Smooth muscle cell (in vitro differentiated cells): ENCODE measurements around the gene TYR. TPM values are rescaled to one million over a fixed set of nuclear protein-coding genes. Genes with fewer than 3 reads are reported as not detected.

ENCODE experiments used
- DNase-seq: peaks from one replicate; lab custom pipeline; 2025; ENCODE audit not compliant: unreplicated experiment; lab: John Stamatoyannopoulos, UW
- H2AFZ ChIP-seq: fragments of 200-600 bp; sonication (generic); 2 replicates; pipeline ENCODE4 v1.6.0; 2016; ENCODE audit warnings: antibody characterized with exemption, low read depth, mild to moderate bottlenecking
- H3F3A ChIP-seq: fragments of 200-600 bp; sonication (generic); 2 replicates; pipeline ENCODE4 v1.6.0; 2017; ENCODE audit warnings: antibody characterized with exemption, low read depth
- H3K27ac ChIP-seq: fragments of 200-600 bp; sonication (generic); 2 replicates; pipeline ENCODE4 v1.5.1; 2016; ENCODE audit warnings: low read depth, mild to moderate bottlenecking
- H3K27me3 ChIP-seq: fragments of 200-600 bp; sonication (generic); 2 replicates; pipeline ENCODE4 v1.6.1; 2016; ENCODE audit warnings: low read depth, mild to moderate bottlenecking
- H3K36me3 ChIP-seq: fragments of 200-600 bp; sonication (generic); 2 replicates; pipeline ENCODE4 v1.5.1; 2016; ENCODE audit warnings: low read depth
- H3K4me1 ChIP-seq: fragments of 200-600 bp; sonication (generic); 2 replicates; pipeline ENCODE4 v1.5.1; 2016; ENCODE audit warnings: low read depth
- H3K4me2 ChIP-seq: fragments of 200-600 bp; sonication (generic); 2 replicates; pipeline ENCODE4 v1.6.0; 2016; ENCODE audit warnings: mild to moderate bottlenecking
- H3K4me3 ChIP-seq: fragments of 200-600 bp; sonication (generic); 2 replicates; pipeline ENCODE4 v1.5.1; 2016; ENCODE audit warnings: mild to moderate bottlenecking
- H3K79me2 ChIP-seq: fragments of 200-600 bp; sonication (generic); 2 replicates; pipeline ENCODE4 v1.6.0; 2016; ENCODE audit warnings: low read depth, mild to moderate bottlenecking
- H3K9ac ChIP-seq: fragments of 200-600 bp; sonication (generic); 2 replicates; pipeline ENCODE4 v1.6.0; 2016; ENCODE audit warnings: low read depth
- H3K9me3 ChIP-seq: fragments of 200-600 bp; sonication (generic); replicated peaks from 2 replicates; pipeline ENCODE4 v1.5.1; 2016; ENCODE audit warnings: low read depth
- H4K20me1 ChIP-seq: fragments of 200-600 bp; sonication (generic); 2 replicates; pipeline ENCODE4 v1.6.0; 2016; ENCODE audit warnings: low read depth
- WGBS: methylation state at CpG from one replicate; pipeline ENCODE4 v1.1.7; 2016; ENCODE audit warnings: low lambda C conversion rate; 5-methylcytosine and 5-hydroxymethylcytosine counted together
- polyA plus RNA-seq: library from polyadenylated mRNA; unstranded; fragments of >200 nt; fragmentation: Nextera tagmentation; extraction: Ambion mirVana; gene quantifications from 2 replicates; pipeline ENCODE4 v1.2.1, GENCODE V29; 2016
- total RNA-seq: library from RNA; depleted of rRNA; stranded (reverse); fragments of >200 nt; gene quantifications from 2 replicates; pipeline ENCODE4 v1.2.3, GENCODE V29; 2014
- TF ChIP-seq, protein P1 (sequence below): fragments of 200-600 bp; sonication (generic); IDR thresholded peaks from 2 replicates; pipeline ENCODE4 v1.5.1; 2017; ENCODE audit warnings: borderline replicate concordance, mild to moderate bottlenecking, antibody characterized with exemption; ENCODE audit not compliant: insufficient read depth, poor library complexity, severe bottlenecking

TYR gene
- total and polyA plus RNA-seq, 2 experiments from 2014 or later, result not detected

DNA sequence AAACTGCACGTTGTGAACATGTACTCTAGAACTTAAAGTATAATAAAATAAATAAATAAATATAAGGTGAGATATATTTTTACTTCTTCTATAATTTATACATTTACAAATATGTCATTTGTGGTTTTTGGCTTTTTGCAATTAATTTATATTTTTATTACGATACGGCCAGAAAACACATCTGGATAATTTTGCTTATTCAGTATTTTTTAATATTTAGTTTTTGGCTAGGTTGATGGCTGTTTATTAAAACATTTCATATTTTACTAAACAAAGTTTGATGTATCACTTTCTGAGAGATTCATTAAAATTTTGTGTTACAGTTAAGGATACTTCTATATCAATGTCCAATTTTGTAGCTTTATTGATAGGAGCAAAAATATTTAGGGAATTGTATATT lies 15.7 kb upstream of the TYR start:
- Histone ChIP-seq H3K4me3 (no peak overlapping the region), H3F3A (no peaks in the 10 kb centered on the region), H3K9ac (no peak overlapping the region), H3K4me1 (no peaks in the 10 kb centered on the region), H3K36me3 (no peaks in the 10 kb centered on the region), H2AFZ (no peak overlapping the region), H3K27ac (no peak overlapping the region), H3K9me3 (no peaks in the 10 kb centered on the region), H3K27me3 (no peaks in the 10 kb centered on the region), H3K79me2 (no peaks in the 10 kb centered on the region), H3K4me2 (no peak overlapping the region), H4K20me1 (no peaks in the 10 kb centered on the region)
- no peak for DNase-seq
- TF ChIP-seq, protein P1, sequence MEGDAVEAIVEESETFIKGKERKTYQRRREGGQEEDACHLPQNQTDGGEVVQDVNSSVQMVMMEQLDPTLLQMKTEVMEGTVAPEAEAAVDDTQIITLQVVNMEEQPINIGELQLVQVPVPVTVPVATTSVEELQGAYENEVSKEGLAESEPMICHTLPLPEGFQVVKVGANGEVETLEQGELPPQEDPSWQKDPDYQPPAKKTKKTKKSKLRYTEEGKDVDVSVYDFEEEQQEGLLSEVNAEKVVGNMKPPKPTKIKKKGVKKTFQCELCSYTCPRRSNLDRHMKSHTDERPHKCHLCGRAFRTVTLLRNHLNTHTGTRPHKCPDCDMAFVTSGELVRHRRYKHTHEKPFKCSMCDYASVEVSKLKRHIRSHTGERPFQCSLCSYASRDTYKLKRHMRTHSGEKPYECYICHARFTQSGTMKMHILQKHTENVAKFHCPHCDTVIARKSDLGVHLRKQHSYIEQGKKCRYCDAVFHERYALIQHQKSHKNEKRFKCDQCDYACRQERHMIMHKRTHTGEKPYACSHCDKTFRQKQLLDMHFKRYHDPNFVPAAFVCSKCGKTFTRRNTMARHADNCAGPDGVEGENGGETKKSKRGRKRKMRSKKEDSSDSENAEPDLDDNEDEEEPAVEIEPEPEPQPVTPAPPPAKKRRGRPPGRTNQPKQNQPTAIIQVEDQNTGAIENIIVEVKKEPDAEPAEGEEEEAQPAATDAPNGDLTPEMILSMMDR, result no peak
- WGBS, result 95% methylated on average over 3 of the region's 3 CpGs

DNA sequence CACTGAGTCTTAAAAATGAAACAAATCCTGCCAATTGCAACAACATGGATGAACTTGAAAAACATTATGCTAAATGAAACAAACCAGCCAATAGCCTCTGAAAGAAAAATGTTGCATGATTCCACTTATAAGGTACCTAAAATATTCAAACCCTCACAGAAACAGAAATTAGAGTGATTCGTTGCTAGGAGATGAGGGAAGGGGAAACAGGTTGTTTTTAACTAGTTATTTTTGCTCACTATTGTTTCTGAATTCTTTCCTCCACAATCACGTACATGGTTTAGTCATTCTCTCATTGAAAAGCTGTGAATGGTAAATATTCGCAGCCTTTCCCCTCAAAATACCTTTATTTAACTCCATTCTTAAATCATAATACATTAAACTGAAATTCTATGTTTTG lies 14.0 kb upstream of the TYR start:
- no peaks in the 10 kb centered on the region for H3K9me3 ChIP-seq
- H3K27ac ChIP-seq, result no peak overlapping the region
- no peaks in the 10 kb centered on the region for H3K27me3 ChIP-seq
- H3F3A ChIP-seq, result no peaks in the 10 kb centered on the region
- H3K4me2 ChIP-seq, result no peak overlapping the region
- DNase-seq, result no peak
- H3K9ac ChIP-seq, result no peak overlapping the region
- no peaks in the 10 kb centered on the region for H3K36me3 ChIP-seq
- WGBS, result 88% methylated on average over 3 of the region's 3 CpGs
- no peaks in the 10 kb centered on the region for H4K20me1 ChIP-seq
- no peak overlapping the region for H2AFZ ChIP-seq
- no peak overlapping the region for H3K4me3 ChIP-seq
- no peaks in the 10 kb centered on the region for H3K4me1 ChIP-seq
- no peaks in the 10 kb centered on the region for H3K79me2 ChIP-seq
- TF ChIP-seq, protein P1, result no peak

DNA sequence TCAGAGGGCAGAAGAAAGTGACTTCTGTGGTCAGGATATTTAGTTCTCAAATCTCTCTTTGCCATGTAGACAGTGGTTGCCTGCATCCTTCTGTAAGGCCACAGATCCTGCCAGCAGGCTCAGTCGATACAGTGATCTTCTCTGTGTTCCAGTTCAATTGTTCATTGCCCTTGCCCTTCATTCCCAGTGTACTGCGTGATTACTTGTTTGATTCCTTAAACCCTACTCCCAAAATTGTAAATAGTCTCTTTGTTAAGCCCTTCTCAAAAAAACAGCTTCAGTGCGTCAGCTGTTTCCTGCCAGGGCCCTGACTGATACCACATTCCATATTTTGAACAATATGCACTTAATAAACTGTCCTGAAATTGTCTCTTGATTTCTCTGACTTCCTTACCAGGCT lies 9.3 kb upstream of the TYR start:
- H4K20me1 ChIP-seq, result no peaks in the 10 kb centered on the region
- H3K27me3 ChIP-seq, result no peaks in the 10 kb centered on the region
- no peak for DNase-seq
- H3K4me3 ChIP-seq, result no peak overlapping the region
- H3K27ac ChIP-seq, result no peak overlapping the region
- H3F3A ChIP-seq, result no peaks in the 10 kb centered on the region
- no peaks in the 10 kb centered on the region for H3K9me3 ChIP-seq
- no peaks in the 10 kb centered on the region for H3K36me3 ChIP-seq
- no peak overlapping the region for H3K4me2 ChIP-seq
- H2AFZ ChIP-seq, result no peak overlapping the region
- no peaks in the 10 kb centered on the region for H3K4me1 ChIP-seq
- no peaks in the 10 kb centered on the region for H3K79me2 ChIP-seq
- WGBS, result 90% methylated on average over 3 of the region's 3 CpGs
- H3K9ac ChIP-seq, result no peak overlapping the region
- TF ChIP-seq, protein P1, result no peak

DNA sequence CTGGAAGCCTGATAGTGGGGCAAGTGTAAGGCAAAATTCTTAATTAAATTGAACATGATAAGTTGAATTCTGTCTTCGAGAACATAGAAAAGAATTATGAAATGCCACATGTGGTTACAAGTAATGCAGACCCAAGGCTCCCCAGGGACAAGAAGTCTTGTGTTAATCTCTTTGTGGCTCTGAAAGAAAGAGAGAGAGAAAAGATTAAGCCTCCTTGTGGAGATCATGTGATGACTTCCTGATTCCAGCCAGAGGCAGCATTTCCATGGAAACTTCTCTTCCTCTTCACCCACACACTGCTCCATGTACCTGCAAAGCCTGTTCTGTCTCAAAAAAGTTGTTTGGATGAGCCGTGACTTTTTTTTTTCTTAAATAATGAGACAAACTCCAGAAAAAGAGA lies 1.9 kb upstream of the TYR start:
- Histone ChIP-seq H3F3A (no peaks in the 10 kb centered on the region), H3K4me2 (no peak overlapping the region), H3K36me3 (no peaks in the 10 kb centered on the region), H3K9me3 (no peaks in the 10 kb centered on the region), H2AFZ (no peak overlapping the region), H3K9ac (no peak overlapping the region), H3K4me3 (no peak overlapping the region), H3K79me2 (no peaks in the 10 kb centered on the region), H3K4me1 (no peaks in the 10 kb centered on the region), H4K20me1 (no peaks in the 10 kb centered on the region), H3K27me3 (no peaks in the 10 kb centered on the region), H3K27ac (no peak overlapping the region)
- no peak for DNase-seq
- TF ChIP-seq, protein P1, result no peak
- WGBS, result 71% methylated on average over 2 of the region's 2 CpGs
